GM18951 (cell line): Measurements from ENCODE around the gene KCNE4.

ENCODE experiments used
- POLR2A ChIP-seq: IDR thresholded peaks from 4 replicates; pipeline ENCODE4 v1.6.1; 2011; ENCODE audit warnings: mild to moderate bottlenecking; ENCODE audit not compliant: insufficient read length, insufficient read depth; ENCODE audit errors: extremely low read depth
- in situ Hi-C: fragments of 300-500 bp; cut with MboI; formaldehyde crosslinking; loops from one replicate; pipeline ENCODE4 v1.12.0; 2022; ENCODE audit warnings: low sequenced_read_pairs, mixed read lengths, inconsistent platforms; ENCODE audit not compliant: unreplicated experiment

Gene KCNE4

DNA sequence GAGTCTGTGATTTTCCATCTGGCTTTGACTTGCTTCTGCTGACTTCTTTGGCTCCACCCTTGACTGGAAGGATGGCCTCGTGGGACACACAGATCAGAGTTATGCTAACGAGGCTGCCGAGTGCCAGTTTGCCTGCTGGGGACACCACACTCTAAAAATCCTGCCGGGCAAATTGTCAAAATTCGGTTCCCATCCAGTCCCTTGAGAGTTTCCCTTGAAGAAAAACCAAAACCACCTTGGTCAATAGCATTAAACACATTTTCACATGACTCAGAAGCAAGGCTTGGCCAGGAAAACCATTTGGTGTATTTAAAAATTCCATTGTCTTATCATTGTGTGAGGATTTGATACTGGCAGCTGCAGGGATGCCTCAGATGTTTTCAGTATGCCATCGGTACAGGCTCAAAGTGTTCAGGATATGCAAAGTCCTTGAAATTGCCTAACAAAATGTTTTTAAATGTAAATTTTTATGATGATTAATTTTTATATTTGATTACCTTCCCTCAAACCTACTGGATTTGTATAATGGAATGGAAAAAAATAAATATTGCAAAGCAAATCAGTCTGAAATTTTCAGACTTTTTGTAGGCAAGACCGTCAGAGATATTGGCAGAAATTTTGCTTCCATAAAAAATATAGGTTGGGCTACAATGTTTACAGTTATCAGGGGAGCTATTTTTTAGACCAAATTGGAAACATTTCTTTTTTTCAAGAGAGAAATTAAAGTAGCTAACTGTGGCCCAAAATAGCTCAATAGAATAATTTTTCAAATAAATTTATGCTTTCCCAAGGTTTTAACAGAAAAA lies 41.6 kb downstream of the KCNE4 start:
- in situ Hi-C loops: no loop called here
- TF ChIP-seq POLR2A: no peak

DNA sequence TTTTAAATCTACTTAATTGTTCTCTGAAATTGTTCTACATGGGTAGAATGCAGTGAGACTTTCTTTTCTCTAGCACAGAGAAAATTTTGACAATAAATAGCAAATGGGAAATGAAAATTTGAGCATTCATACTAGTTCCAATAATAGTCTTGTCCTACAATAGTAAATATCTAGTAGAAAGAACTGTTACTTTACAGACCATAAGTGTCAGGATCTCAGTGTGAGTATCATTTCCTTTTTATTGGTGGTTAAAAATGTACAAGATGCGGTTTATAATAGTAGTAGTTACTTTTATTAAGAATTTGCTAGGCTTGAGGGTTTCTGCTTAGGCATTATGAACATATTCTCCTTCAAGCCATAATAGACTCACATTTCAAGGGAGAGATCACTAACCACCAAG lies 43.2 kb downstream of the KCNE4 start:
- in situ Hi-C loops: no loop called here
- TF ChIP-seq POLR2A: no peak

DNA sequence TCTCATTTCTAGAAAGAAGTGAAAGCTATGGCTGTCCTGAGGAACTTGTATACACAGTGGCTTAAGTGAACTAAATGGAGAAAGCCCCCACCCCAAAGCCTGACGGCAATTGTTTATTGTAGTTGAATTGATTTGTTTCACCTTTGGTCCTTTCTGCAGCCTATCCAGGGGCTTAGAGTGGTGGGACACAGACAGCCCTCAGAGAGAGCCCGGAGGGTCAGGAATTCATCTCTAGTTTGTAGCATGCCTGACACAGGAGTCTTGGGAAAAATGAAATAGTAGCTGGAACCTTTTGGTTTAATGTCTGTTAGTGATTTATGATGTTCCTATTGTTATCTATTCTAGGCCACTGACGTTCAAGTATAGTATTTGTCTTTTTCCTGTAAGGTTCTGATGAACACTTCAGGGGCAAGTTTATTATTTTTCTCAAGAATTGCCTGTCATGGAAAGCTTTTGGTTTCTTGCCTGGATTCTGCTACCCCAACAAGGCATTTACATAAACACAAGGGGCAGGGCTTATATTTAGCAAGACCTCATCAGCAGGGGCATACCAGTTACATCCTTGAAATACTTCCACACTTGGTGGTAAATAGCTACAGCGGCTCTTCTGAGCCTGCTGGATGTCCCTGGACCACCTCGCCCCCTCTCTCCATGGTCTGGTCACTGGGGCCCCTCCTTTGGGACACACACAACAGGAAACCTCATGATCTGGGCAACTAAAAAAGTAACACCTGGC lies 44.4 kb downstream of the KCNE4 start:
- no peak for TF ChIP-seq POLR2A
- in situ Hi-C loops: no loop called here

DNA sequence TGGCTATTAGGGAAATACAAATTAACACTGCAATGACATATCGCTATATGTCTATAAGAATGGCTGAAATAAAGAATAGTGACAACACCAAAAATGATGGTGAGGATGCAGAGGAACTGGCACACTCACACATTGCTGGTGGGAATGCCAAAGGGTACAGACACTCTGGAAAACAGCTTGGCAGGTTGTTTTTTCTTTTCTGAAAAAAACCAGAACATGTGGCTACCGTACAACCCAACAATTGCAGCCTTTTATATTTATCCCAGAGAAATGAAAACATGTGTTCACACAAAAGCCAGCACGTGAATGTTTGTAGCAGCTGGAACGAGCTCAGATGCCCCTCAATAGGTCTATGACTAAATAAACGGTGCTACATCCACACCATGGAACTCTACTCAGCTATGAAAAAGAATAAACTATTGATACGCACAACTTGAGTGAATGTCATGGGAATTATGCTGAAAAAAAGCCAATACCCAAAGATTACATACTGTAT lies 45.9 kb downstream of the KCNE4 start:
- in situ Hi-C loops: no loop called here
- TF ChIP-seq POLR2A: no peak

DNA sequence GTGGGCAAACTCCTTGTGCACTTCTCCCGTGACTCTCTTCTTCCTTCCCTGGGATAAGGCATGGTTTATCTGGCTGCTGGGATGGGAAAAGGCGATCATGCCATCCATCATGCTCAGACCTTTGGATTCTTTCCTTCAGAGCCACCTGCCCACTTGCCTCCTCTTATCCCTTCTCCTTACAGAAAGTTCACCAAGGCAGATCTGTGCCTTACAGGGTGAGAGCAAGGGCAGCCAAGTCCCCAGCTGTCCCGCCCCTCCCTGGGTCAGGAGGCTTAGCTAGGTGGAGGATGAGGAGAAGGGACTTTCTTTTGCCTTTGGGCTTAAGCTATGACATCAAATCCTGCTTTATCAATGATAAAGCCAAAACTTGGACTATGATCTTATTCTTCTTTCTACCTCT lies 47.6 kb downstream of the KCNE4 start:
- in situ Hi-C loops: no loop called here

DNA sequence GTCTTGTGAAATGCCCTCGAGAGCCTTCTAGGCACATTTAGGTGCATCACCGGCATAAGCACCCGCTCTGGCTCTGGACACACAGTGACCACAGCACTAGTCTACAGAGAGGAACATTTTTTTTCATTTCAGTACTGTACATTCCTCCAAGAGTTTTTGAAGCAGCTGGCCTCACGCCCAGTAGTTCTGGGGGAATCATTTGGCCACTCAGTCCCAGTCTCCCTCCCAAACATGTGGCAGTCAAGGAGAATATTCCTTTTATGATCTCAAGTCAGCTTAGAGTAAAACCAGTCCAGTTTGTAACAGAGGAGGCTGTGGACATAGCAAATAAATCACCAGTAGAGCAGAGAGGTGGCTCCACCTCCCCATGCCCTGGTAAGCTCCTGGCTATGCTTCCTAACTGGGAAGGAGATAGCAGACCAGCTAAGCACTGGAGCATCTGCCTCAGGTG lies 48.1 kb downstream of the KCNE4 start:
- no peak for TF ChIP-seq POLR2A
- in situ Hi-C loops: no loop called here

More for the DNA sequence above, 47.6 kb downstream of the KCNE4 start:
- TF ChIP-seq POLR2A: no peak

DNA sequence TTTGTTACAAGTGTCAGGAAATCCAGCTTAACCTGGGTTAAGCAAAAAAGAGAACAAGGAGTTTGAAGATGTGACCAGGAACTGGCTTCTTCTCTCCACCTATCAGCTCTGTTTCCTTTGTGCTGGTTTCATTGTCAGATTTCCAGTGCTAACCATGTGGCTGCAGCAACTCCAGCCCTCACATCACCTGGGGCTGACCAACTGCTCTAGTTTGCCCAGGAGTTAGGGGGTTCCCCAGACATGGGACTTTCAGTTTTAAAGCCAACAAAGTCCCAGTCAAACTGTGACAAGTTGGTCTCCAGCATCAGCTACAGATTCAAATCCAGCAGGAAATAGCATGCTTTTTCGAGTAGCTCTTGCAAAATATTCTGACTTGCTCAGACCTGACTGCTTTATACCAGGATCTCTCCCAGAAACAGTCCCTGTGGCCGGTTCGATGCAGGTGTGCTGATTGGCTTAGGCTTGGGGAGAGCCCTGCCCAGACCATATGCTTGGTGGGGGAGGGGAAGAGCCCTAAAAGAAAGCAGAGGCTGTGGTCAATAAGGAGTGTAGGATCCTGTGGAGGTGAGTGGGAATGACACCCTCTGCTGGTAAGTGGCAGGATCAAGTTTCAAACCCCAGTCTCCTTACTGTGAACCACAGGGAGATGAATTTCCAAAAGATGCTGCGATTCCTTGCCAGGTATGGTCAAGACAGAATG lies 49.5 kb downstream of the KCNE4 start:
- in situ Hi-C loops: no loop called here
- TF ChIP-seq POLR2A: no peak

DNA sequence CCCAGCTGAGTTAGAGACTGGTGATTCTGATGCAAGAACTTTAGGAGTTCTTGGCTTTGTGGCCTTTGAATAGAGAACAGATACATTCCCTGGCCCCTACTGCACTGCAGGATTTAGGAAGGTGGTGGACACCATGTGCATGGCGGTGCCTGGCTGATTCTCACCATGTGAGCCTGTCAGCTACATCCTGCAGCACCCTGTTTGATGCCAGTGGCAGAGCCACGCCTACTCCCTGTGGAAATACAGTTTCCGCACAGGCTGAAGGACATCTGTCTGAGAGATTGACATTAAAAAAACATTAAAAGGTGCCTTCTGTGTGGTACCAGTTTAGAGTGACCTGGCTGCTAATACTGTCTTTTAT lies 50.0 kb downstream of the KCNE4 start:
- in situ Hi-C loops: no loop called here
- no peak for TF ChIP-seq POLR2A

DNA sequence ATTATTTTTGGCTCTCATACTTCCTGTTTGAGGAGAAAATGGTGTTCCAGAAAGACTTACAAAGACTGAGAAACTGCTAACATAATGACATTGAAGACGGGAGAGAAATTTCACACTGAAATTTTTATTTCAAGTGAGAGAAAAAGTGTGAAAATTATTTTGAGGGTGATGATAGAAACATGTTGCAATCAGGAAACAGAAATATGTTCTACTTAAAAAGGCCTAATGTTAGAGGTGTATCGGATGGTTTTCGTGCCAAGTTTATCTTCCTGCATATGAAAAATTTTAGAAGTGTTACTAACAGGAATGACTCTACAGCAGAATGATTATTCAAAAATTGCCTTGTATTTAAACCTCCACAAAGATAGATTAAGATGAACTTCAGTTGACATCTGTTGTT lies 50.5 kb downstream of the KCNE4 start:
- TF ChIP-seq POLR2A: no peak
- in situ Hi-C loops: no loop called here

DNA sequence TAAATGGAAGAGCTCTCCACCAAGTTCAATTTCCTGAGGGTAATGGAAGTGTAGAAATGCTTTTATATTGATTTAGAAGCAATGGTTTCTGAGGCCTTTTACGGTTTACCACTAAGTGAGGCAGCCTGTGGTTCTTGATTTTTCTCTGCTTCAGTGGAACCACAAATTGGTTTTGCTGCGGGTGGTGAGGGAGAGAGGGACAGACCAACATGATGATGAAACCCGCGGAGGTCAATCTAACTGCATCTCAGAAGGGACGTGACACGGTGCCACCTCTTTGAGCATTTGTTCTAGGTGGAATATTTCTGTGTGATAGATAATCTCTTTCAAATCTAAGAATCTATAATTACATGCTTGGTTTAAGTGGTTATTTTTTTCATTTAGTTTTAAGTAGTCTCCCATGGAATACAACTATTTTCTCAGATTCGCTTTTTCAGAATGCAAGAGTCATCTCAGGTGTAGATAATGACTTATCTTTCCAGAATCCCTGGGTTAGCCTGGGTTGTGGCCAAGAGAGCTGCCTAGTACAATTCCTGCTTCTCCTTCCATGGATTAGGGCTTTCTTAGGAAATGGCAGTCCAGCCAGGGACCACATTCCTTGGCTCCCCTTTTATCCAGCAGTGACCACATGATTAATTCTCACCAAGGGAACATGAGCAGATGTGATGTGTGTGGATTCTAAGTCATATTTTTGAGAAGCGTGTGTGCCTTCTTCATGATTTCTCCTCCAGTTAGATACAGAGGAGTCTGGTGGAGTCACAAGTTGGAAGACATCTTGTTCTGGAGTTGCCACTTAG lies 52.5 kb downstream of the KCNE4 start:
- in situ Hi-C loops: no loop called here
- no peak for TF ChIP-seq POLR2A
